GM21381 (cell line): ENCODE results near the gene ZNF154.
A peak's percentile ranks its signal among the peaks of the same experiment; 100 is the strongest.
"Not testable (repeated sequence)": the region's sequence is repeated elsewhere in the genome, so short reads cannot be mapped to it uniquely, and the experiment has no call there.

ENCODE experiments used
- ATAC-seq: cut with Tn5 transposase; IDR thresholded peaks from one replicate; pipeline ENCODE4 v1.9.1; 2021; ENCODE audit warnings: mild to moderate bottlenecking, moderate library complexity; ENCODE audit not compliant: unreplicated experiment

Gene ZNF154

DNA sequence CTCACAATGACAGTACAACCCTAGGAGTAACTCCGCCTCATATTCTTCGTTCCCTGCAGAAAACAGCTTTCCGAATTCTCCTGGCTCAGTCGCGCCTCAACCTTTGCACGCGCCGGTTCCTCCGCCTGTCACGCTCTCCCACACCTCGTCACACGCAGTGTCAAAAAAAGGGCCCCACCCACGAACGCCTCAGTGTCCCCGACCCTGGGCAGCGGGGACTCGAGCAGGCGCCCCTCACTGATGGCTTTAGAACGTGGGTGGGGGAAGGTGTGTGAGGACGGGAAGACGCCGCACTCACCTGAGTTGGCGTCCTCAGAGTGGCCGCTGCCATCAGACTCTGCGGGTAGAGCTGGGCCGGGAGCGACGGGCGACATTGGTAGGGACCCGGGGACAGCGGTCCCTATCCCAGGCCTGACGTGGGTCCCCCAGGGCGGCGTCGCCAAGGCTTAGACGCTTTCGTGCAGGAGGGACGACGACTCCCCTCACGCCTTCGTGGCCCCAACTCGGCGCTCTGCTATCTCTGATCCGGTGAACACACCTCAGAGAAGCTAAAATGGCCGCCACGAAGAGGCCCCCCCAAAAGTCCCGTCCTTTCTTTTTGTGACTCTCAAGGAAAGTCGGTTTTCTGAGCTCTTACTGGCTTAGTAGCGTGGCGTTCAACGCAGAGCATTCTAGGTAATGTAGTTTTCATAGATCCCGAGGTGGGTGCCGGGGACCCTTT is at the start of gene ZNF154:
ZNF154 (minus strand) TSS at position 564 of the 721 bp plus-strand sequence; CDS start at position 331, 233 bp downstream.
- no peak for ATAC-seq

GRCh38 chr19:57757941-57758340 is 48.9 kb upstream of the ZNF154 start:
- no peak for ATAC-seq

DNA sequence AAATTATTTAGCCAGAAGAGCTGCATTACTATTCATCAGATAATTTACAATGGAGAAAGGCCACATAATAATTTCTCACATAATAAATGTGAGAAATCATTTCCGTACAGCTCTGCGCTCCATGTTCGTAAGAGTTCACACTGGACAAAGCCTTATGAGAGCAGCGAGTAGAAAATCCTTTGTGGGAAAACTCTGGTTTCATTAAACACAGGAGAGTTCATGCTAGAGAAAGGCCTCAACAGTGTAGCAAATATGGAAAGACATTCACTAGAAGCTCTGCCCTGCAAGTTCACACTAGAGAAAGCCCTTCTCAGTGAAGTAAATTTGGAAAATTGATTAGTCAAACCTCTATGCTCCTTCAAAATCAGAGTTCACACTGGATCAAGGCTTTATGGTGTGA is 46.0 kb upstream of the ZNF154 start:
- no peak for ATAC-seq

DNA sequence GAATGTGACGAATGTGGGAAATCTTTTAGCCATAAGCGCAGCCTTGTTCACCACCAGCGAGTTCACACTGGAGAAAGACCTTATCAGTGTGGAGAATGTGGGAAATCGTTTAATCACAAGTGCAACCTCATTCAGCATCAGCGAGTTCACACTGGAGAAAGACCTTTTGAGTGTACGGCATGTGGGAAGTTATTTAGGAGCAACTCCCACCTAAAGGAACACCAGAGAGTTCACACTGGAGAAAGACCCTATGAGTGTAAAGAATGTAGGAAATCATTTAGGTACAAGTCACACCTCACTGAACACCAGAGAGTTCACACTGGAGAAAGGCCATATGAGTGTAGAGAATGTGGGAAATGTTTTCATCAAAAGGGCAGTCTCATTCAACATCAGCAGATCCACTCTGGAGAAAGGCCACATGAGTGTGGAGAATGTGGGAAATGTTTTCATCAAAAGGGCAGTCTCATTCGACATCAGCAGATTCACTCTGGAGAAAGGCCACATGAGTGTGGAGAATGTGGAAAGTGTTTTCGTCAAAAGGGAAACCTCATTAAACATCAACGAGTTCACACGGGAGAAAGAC is 45.2 kb upstream of the ZNF154 start:
- no peak for ATAC-seq

GRCh38 chr19:57748029-57748428 is 39.0 kb upstream of the ZNF154 start:
- no peak for ATAC-seq

- ATAC-seq: no peak
These were observed 38.4 kb upstream of the ZNF154 start for GRCh38 chr19:57747472-57747807.

- peak; percentile 96 for ATAC-seq
These were observed 37.8 kb upstream of the ZNF154 start, which contains the start of gene ZNF776 for GRCh38 chr19:57746580-57747471. Gene ZNF776, plus strand, starts transcription at chr19:57746815. Its CDS starts 244 bp downstream, at chr19:57747059.

DNA sequence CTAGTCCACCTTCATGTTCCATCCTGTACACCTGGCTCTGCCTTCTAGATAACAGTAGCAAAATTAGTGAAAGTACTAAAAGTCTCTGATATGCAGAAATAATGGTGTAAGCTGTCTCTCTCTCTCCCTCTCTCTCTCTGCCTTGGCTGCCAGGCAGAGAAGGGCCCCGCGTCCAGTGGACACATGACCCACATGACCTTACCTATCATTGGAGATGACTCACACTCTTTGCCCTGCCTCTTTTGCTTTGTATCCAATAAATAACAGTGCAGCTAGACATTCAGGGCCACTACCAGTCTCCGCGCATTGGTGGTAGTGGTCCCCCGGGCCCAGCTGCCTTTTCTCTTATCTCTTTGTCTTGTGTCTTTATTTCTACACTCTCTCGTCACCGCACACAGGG is 29.8 kb upstream of the ZNF154 start:
- not testable (repeated sequence) for ATAC-seq

DNA sequence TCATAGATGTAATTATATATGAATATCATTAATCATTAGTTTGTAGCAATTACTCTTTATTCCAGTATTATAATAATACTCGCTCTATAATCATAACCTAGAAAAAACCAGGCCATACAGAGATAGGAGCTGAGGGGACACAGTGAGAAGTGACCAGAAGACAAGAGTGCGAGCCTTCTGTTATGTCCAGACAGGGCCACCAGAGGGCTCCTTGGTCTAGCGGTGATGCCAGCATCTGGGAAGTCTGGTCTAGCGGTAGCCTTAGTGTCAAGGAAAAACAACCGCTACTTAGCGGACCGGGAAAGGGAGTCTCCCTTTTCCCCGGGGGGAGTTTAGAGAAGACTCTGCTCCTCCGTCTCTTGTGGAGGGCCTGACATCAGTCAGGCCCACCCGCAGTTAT is 29.3 kb upstream of the ZNF154 start:
- not testable (repeated sequence) for ATAC-seq

GRCh38 chr19:57720878-57721277 is 11.9 kb upstream of the ZNF154 start:
- no peak for ATAC-seq

- no peak for ATAC-seq
These were observed 11.0 kb upstream of the ZNF154 start for GRCh38 chr19:57719901-57720519.

DNA sequence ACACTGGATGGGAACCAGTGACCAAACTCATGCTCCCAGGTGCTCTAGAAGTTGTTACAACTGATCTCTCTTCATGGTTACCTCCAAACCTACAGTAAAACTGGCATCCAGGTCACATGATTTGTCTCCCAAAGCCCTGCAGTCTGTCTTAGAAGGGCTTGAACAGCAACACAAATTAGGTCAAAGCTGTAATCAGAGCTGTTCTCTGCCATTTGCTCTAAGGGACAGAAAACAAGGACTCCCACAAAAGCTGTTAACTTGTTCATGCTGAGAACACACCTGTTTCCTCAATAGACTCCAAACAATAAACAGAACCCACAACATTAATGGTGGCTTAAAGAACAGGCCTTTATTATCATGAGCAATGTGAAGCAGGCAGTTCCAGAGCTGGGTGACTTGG is 10.4 kb upstream of the ZNF154 start:
- no peak for ATAC-seq

GRCh38 chr19:57712222-57712621 is 3.2 kb upstream of the ZNF154 start:
- no peak for ATAC-seq

DNA sequence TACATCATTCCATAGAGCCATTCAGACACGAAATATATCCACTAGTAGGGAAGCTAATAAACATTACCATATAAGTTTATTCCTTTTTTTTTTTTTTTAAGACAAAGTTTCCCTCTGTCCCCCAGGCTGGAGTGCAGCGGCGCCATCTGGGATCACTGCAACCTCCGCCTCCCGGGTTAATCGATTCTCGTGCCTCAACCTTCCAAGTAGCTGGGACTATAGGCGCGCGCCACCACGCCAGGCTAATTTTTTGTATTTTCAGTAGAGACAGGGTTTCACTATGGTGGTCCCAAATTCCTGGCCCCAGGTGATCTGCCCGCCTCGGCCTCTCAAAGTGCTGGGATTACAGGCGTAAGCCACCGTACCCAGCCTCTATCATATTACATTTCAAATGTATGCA is 612 bp upstream of the ZNF154 start:
- no peak for ATAC-seq

- ATAC-seq: no peak
These were observed 2.7 kb downstream of the ZNF154 start for GRCh38 chr19:57706346-57706745.

- ATAC-seq: no peak
These were observed 7.4 kb downstream of the ZNF154 start for GRCh38 chr19:57701625-57702024.

GRCh38 chr19:57689750-57690149 is 19.3 kb downstream of the ZNF154 start:
- no peak for ATAC-seq

GRCh38 chr19:57688011-57688763 is 20.8 kb downstream of the ZNF154 start:
- no peak for ATAC-seq

- ATAC-seq: no peak
These were observed 21.5 kb downstream of the ZNF154 start for GRCh38 chr19:57687363-57688010.

DNA sequence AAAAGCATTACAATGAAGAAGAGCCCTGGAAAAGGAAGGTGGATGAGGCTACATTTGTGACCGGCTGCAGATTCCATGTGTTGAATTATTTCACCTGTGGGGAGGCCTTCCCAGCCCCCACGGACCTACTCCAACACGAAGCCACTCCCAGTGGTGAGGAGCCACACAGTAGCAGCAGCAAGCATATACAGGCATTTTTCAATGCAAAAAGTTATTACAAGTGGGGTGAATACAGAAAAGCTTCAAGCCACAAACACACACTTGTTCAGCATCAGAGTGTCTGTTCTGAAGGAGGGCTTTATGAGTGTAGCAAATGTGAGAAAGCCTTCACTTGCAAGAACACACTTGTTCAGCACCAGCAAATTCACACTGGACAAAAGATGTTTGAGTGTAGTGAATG is 22.3 kb downstream of the ZNF154 start:
- no peak for ATAC-seq
